Daoy (cell line): ENCODE measurements around the gene IGF2BP3. TPM values are rescaled to one million over a fixed set of nuclear protein-coding genes. Genes with fewer than 3 reads are reported as not detected.

Experiments
- DNase-seq: peaks from one replicate; pipeline ENCODE4 v3.0.0-alpha.2; 2015; ENCODE audit warnings: low read depth
- total RNA-seq: library from RNA; depleted of rRNA; stranded (reverse); fragments of >200 nt; shearing (Covaris generic); gene quantifications from 2 replicates; pipeline ENCODE4 v1.2.3, GENCODE V29; 2014

The IGF2BP3 gene
- total RNA-seq, 1 experiment from 2014 or later = 277 TPM

DNA sequence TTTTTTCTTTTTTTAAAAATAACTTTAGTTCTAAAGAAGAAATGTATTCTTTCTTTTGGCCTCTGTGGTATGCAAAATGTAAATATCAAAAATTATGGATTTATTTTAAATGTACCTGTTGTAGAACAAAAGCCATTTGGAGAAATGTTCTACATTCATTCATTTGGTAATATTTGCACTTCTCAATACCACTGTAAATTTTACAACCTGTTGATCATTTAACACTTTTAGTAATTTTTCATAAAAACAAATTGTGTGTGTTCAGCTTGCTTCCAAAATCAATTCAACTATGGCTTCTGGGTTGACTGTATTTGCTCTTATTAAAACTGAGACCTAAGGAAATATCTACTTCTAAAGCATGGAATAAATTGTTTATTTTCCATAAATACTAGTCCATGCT is 2.3 kb upstream of the IGF2BP3 start:
- no peak for DNase-seq

DNA sequence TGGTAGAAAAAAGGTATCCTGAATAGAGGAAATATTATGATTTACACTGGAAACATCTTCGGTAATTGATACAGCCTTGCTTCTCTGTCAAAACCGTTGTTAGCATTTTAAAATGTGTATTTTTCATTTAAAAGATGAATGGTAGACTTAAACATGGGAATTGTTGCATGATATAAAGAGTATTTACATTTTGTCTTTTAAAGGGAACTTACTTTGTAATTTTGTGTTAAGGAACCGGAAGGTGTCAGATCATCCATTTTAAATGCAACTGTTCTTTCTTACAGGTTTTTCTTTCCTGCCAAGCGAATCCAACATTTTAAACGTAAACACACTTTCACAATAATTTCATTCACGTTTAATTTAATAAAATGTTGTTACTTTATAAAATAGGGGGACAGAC is 1.8 kb upstream of the IGF2BP3 start:
- no peak for DNase-seq

- DNase-seq = peak; percentile 96
These were observed 992 bp upstream of the IGF2BP3 start for GRCh38 chr7:23471106-23471859.

DNA sequence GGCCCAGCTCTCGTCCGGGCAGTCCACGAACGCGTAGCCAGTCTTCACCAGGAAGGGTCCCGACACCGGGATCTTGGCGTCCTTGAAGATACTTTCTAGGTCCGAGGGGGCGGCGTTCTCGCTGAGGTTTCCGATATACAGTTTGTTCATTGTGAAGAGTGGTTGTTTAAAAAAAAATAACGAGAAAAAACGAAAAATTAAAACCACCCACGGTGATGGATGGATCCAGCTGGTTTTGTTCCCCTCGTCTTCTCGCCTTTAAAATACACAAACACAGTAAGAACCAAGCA is 385 bp downstream of the IGF2BP3 start:
- DNase-seq = no peak

GRCh38 chr7:23469150-23469960 is 936 bp downstream of the IGF2BP3 start:
- peak; percentile 65 for DNase-seq

GRCh38 chr7:23468526-23469149 is 1.7 kb downstream of the IGF2BP3 start:
- DNase-seq = peak; percentile 57

- DNase-seq = peak; percentile 77
These were observed 2.3 kb downstream of the IGF2BP3 start for GRCh38 chr7:23467806-23468525.

DNA sequence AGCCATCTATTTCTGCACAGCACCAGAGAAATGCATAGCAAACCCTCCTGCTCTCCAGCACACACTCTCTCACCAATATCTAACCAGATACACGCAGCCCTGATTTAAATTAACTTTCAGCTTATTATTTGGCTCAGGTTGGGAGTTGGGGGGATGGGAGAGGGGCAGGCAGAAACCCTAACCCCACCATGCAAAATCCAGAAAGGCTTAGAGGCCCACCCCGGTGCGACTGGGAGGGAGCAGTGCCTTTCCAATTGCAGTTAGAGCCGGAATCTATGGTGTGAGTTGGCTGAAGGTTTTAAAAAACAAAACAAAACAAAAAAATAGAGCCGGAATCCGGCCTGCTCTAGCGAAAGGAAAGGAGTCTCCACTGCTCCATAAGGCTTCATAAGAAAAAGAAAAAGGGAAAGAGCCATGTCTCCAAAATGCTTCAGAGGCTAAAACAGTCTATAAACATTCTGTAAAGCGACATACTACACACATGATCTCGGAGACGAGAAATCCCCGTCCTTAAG is 2.9 kb downstream of the IGF2BP3 start:
- no peak for DNase-seq

GRCh38 chr7:23462846-23463245 is 7.4 kb downstream of the IGF2BP3 start:
- peak; percentile 28 for DNase-seq

DNA sequence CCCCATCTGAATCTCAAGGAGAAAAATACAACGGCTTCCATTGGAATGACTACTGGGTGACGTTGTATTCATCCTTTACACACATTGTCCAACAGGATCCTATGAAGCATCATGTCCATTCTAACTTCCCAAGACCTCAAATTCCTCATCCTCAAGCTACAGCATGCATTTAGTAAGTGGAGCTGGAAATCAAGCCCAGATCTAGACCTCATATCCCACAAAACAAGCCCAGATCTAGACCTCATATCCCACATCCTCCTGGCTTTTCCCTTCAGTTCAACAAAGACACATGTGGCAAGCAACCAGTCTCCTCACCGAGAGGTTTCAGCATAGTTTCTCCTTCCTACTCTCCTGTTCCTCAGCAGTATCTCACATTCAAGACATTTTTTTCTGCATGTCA is 12.2 kb downstream of the IGF2BP3 start:
- DNase-seq = no peak

GRCh38 chr7:23456093-23456492 is 14.2 kb downstream of the IGF2BP3 start:
- no peak for DNase-seq

DNA sequence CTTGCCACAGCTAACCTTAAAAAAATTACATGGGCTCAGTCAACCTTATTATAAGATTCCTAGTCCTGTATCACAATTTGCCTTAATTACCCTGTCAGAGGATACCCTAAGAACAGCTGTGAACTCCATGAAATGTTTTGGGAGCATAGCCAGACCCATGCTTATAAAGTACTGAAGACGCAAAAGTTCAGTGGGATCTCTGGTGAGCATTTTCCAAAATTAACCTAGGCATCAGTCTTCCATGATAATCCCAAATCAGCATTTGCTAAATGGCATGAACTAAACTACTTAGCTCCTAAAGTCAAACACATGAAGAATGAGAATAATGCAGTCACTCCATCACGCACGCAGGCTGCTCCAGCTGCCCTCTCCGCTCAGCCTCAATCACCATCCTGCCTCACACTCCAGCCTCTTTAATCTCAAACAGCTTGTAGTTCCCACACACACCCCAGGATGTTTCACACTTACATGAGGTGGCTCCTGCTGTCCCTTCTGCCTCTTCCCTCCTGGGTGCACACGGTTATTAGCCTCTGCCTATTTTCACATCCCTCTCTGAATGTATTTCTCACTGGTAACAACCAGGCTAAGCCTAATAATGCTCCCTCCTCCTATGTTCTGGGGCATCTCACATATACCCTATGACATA is 15.3 kb downstream of the IGF2BP3 start:
- DNase-seq = no peak

- DNase-seq = no peak
These were observed 19.8 kb downstream of the IGF2BP3 start for GRCh38 chr7:23450518-23450917.

- DNase-seq = no peak
These were observed 20.4 kb downstream of the IGF2BP3 start for GRCh38 chr7:23449941-23450340.

GRCh38 chr7:23445326-23445725 is 25.0 kb downstream of the IGF2BP3 start:
- DNase-seq = no peak

GRCh38 chr7:23443974-23444373 is 26.3 kb downstream of the IGF2BP3 start:
- DNase-seq = no peak

GRCh38 chr7:23438171-23438570 is 32.1 kb downstream of the IGF2BP3 start:
- no peak for DNase-seq

DNA sequence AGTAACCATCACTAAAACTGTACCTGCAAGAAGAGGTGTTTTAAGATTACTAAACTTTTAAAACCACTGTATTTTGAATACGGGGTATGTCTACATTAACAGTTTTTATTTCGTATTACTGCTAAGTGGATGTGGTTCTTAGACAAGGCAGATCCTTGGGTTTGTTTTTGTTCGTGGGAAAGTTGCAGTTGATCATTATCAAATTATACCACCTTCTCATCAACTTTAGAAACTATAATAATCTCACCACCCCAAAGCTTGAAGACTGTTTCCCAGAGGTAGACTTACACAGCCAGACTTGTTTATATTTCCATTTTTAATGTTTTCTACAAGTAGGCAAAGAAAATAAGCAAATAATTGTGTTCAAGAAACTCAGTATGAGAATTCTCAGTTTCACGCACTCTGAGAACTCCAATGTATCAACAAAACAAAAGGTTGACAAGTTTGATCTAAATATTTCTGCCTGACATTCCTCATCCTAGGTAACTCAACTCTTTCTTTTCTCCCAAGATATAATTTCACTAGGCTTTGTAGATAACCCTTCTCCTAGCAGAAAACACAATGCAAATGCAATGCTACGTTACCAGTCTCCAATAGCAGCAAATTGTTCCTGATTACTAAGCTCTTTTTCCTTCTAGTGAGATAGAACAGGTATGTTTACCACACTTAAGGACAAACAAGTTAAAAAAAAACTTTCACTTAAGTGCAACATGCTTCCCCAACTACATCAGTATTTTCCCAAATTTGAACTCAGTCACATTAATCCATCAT is 36.0 kb downstream of the IGF2BP3 start:
- DNase-seq = no peak

DNA sequence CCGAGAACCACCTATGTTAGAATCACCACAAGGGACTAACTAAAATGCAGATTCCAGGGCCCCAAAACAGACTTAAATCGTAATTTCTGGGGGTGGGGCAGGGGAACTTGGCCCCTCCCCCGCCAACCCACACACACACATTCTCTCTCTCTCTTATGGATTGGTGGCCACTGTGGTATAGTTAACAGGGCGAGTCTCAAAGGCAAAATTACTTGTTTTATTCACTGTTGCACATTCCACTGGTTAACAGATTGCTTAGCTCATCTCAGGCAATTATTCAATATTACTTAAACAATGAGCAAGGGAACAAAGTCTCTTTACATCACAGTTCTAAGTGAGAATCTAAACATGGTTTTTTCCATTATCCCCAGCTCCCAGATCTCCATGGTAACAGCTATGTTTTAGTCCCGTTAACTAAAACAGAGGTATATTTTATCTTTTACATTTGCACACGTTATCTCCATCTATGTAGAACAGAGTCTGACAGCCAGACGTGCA is 38.5 kb downstream of the IGF2BP3 start:
- DNase-seq = no peak

DNA sequence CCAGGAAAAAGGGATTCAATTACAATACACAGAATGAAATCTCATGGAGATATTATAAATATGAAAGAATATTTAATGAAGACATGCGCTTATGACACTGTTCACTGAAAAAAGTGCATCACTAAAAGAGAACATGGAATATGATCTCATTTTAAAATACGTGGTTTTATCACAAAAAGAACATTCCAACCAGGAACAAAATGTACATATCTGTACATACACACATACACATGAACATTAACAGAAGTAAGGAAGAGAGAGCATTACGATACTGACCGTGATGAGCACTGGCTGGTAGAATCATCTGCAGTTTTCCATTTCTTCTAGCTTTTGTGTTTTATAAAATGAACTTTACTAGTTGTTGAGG is 39.4 kb downstream of the IGF2BP3 start:
- DNase-seq = no peak

- DNase-seq = peak; percentile 16
These were observed 43.4 kb downstream of the IGF2BP3 start for GRCh38 chr7:23426876-23427275.
